GM21825 (cell line): Measurements from ENCODE around the gene NCAM2.
A peak's percentile ranks its signal among the peaks of the same experiment; 100 is the strongest.

Experiments
- ATAC-seq: cut with Tn5 transposase; IDR thresholded peaks from one replicate; pipeline ENCODE4 v1.9.1; 2021; ENCODE audit warnings: mild to moderate bottlenecking, moderate library complexity; ENCODE audit not compliant: unreplicated experiment

NCAM2 gene

GRCh38 chr21:20997636-20998455 is at the start of gene NCAM2:
TSS of gene NCAM2 (plus strand) at chr21:20998409.
- ATAC-seq = peak; percentile 40

GRCh38 chr21:20949884-20950283 is 48.3 kb upstream of the NCAM2 start:
- no peak for ATAC-seq

GRCh38 chr21:20965816-20966215 is 32.4 kb upstream of the NCAM2 start:
- ATAC-seq = no peak

- no peak for ATAC-seq
Measured at GRCh38 chr21:20968391-20968790, 29.8 kb upstream of the NCAM2 start.

GRCh38 chr21:20970691-20971090 is 27.5 kb upstream of the NCAM2 start:
- ATAC-seq = no peak

GRCh38 chr21:20971296-20971921 is 26.8 kb upstream of the NCAM2 start:
- peak; percentile 68 for ATAC-seq

- ATAC-seq = no peak
Measured at GRCh38 chr21:20994790-20995189, 3.4 kb upstream of the NCAM2 start.

GRCh38 chr21:20996421-20997310 is 1.5 kb upstream of the NCAM2 start:
- no peak for ATAC-seq

- ATAC-seq = no peak
Measured at GRCh38 chr21:20997311-20997635, 936 bp upstream of the NCAM2 start.

GRCh38 chr21:20998456-20998789 is 214 bp downstream of the NCAM2 start:
- peak; percentile 17 for ATAC-seq

GRCh38 chr21:20998886-20999285 is 677 bp downstream of the NCAM2 start:
- ATAC-seq = no peak

- no peak for ATAC-seq
Measured at GRCh38 chr21:20999659-21000058, 1.4 kb downstream of the NCAM2 start.

- ATAC-seq = no peak
Measured at GRCh38 chr21:21000591-21001175, 2.5 kb downstream of the NCAM2 start.

- no peak for ATAC-seq
Measured at GRCh38 chr21:21001591-21002100, 3.4 kb downstream of the NCAM2 start.

- ATAC-seq = no peak
Measured at GRCh38 chr21:21002153-21002552, 3.9 kb downstream of the NCAM2 start.

- no peak for ATAC-seq
Measured at GRCh38 chr21:21003701-21004100, 5.5 kb downstream of the NCAM2 start.

- no peak for ATAC-seq
Measured at GRCh38 chr21:21007606-21008005, 9.4 kb downstream of the NCAM2 start.

- ATAC-seq = no peak
Measured at GRCh38 chr21:21010228-21010627, 12.0 kb downstream of the NCAM2 start.

- ATAC-seq = no peak
Measured at GRCh38 chr21:21010698-21011097, 12.5 kb downstream of the NCAM2 start.

GRCh38 chr21:21018821-21019220 is 20.6 kb downstream of the NCAM2 start:
- no peak for ATAC-seq

GRCh38 chr21:21019681-21020080 is 21.5 kb downstream of the NCAM2 start:
- ATAC-seq = no peak
